ENCODE data around the gene RBM38.

DNA sequence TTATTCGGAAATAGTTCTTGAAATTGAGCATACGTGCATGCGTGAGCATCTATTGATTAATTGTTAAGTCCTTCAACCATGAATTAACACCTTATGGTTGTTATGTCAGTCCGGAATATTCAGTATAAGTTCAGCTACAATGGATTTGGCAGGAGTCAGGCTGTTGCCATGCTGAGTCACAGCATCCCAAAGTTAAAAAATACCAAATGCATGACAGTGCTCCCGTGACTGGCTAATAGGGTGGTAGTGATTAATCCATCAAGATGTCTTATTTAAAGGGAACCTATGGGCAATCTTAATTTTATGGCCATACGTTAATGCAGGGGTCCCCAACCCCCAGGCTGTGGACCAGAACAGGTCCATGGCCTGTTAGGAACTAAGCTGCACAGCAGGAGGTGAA is 29.7 kb upstream of the RBM38 start:
- TF ChIP-seq EZH2phosphoT487 (IDR thresholded peaks at IDR 0.05): no peak
- no peak for TF ChIP-seq CTCF (IDR thresholded peaks at IDR 0.05)

Measured in neural progenitor cell (in vitro differentiated cells).